GM23338 (cell line): ENCODE measurements around the gene NCBP1. TPM values are rescaled to one million over a fixed set of nuclear protein-coding genes. Genes with fewer than 3 reads are reported as not detected.

Experiments used
- ATAC-seq: fragments of 200-7000 bp; cut with Tn5 transposase; 3 replicates; pipeline ENCODE4 v1.9.1; 2020
- DNase-seq: peaks from one replicate; pipeline ENCODE4 v3.0.0-alpha.2; 2015; ENCODE audit warnings: low spot score
- H2AFZ ChIP-seq: fragments of 200-600 bp; sonication (generic); 2 replicates; pipeline ENCODE4 v1.8.0; 2016; ENCODE audit warnings: antibody characterized with exemption, mild to moderate bottlenecking, moderate library complexity
- H3F3A ChIP-seq: fragments of 200-600 bp; sonication (generic); replicated peaks from 2 replicates; pipeline ENCODE4 v1.8.0; 2017; ENCODE audit warnings: antibody characterized with exemption, mixed run types, low read depth
- H3K27ac ChIP-seq: fragments of 200-600 bp; sonication (generic); 2 replicates; pipeline ENCODE4 v1.6.1; 2016; ENCODE audit warnings: low read depth
- H3K27me3 ChIP-seq: fragments of 200-600 bp; sonication (generic); 2 replicates; pipeline ENCODE4 v1.8.0; 2016; ENCODE audit warnings: mild to moderate bottlenecking, mixed run types, moderate library complexity; ENCODE audit not compliant: insufficient read depth
- H3K36me3 ChIP-seq: fragments of 200-600 bp; sonication (generic); 2 replicates; pipeline ENCODE4 v1.8.0; 2016; ENCODE audit warnings: mild to moderate bottlenecking; ENCODE audit not compliant: insufficient read depth
- H3K4me1 ChIP-seq: fragments of 200-600 bp; sonication (generic); 2 replicates; pipeline ENCODE4 v1.8.0; 2016; ENCODE audit warnings: mild to moderate bottlenecking, moderate library complexity; ENCODE audit not compliant: insufficient read depth
- H3K4me2 ChIP-seq: fragments of 200-600 bp; sonication (generic); 2 replicates; pipeline ENCODE4 v1.7.1; 2017; ENCODE audit warnings: mixed run types
- H3K4me3 ChIP-seq: fragments of 200-600 bp; sonication (generic); 2 replicates; pipeline ENCODE4 v1.6.1; 2016; ENCODE audit warnings: mixed run types
- H3K79me2 ChIP-seq: fragments of 200-600 bp; sonication (generic); replicated peaks from 2 replicates; pipeline ENCODE4 v1.8.0; 2017; ENCODE audit warnings: mild to moderate bottlenecking; ENCODE audit not compliant: insufficient read depth
- H3K9me2 ChIP-seq: fragments of 200-600 bp; sonication (generic); 2 replicates; pipeline ENCODE4 v1.8.0; 2017; ENCODE audit not compliant: insufficient read depth
- H4K20me1 ChIP-seq: fragments of 200-600 bp; sonication (generic); replicated peaks from 2 replicates; pipeline ENCODE4 v1.8.0; 2017; ENCODE audit warnings: mild to moderate bottlenecking; ENCODE audit not compliant: insufficient read depth
- H3K27ac Mint-ChIP-seq: 2 replicates; pipeline ENCODE4 v1.8.0; 2020; ENCODE audit warnings: inconsistent platforms, mild to moderate bottlenecking, moderate library complexity, mixed read lengths
- H3K27me3 Mint-ChIP-seq: 3 replicates; pipeline ENCODE4 v1.8.0; 2022; ENCODE audit warnings: low read depth, mild to moderate bottlenecking, moderate library complexity, mixed read lengths, inconsistent platforms; ENCODE audit not compliant: insufficient read depth, poor library complexity
- H3K36me3 Mint-ChIP-seq: 3 replicates; pipeline ENCODE4 v1.8.0; 2021; ENCODE audit warnings: low read depth, mild to moderate bottlenecking, inconsistent platforms, moderate library complexity, mixed read lengths
- H3K4me1 Mint-ChIP-seq: 3 replicates; pipeline ENCODE4 v1.8.0; 2020; ENCODE audit warnings: mild to moderate bottlenecking, inconsistent platforms, mixed read lengths
- H3K4me3 Mint-ChIP-seq: 3 replicates; pipeline ENCODE4 v1.8.0; 2021; ENCODE audit warnings: moderate library complexity, mild to moderate bottlenecking, inconsistent platforms, mixed read lengths
- H3K9me3 Mint-ChIP-seq: 3 replicates; pipeline ENCODE4 v1.8.0; 2020; ENCODE audit warnings: moderate library complexity, mild to moderate bottlenecking, inconsistent platforms, mixed read lengths
- CREB1 ChIP-seq: fragments of 250-450 bp; sonication (Bioruptor Pico); IDR thresholded peaks from 2 replicates; pipeline ENCODE4 v1.5.0; 2020; ENCODE audit warnings: low read depth, mild to moderate bottlenecking, moderate library complexity
- EZH2 ChIP-seq: fragments of 200-600 bp; sonication (generic); IDR thresholded peaks from one replicate; pipeline ENCODE4 v1.8.0; 2017; ENCODE audit warnings: antibody characterized with exemption, mild to moderate bottlenecking, low read depth; ENCODE audit not compliant: unreplicated experiment
- EZH2phosphoT487 ChIP-seq: fragments of 200-600 bp; sonication (generic); IDR thresholded peaks from one replicate; pipeline ENCODE4 v1.8.1; 2018; ENCODE audit warnings: antibody characterized with exemption; ENCODE audit not compliant: unreplicated experiment
- JUNB ChIP-seq: IDR thresholded peaks from one replicate; pipeline ENCODE4 v1.6.1; 2016; ENCODE audit warnings: antibody characterized with exemption; ENCODE audit not compliant: unreplicated experiment
- NANOG ChIP-seq: IDR thresholded peaks from 2 replicates; pipeline ENCODE4 v1.6.1; 2016; ENCODE audit warnings: antibody characterized with exemption, borderline replicate concordance
- STAT1 ChIP-seq: IDR thresholded peaks from one replicate; pipeline ENCODE4 v1.6.1; 2016; ENCODE audit warnings: antibody characterized with exemption; ENCODE audit not compliant: unreplicated experiment
- polyA plus RNA-seq: library from polyadenylated mRNA; unstranded; fragments of >200 nt; fragmentation: Nextera tagmentation; extraction: Ambion mirVana; gene quantifications from 2 replicates; pipeline ENCODE4 v1.2.1, GENCODE V29; 2016
- total RNA-seq: library from RNA; depleted of rRNA; stranded (reverse); fragments of >200 nt; shearing (Covaris generic); gene quantifications from 2 replicates; pipeline ENCODE4 v1.2.3, GENCODE V29; 2014
- TF ChIP-seq, protein P1 (sequence below): IDR thresholded peaks from one replicate; pipeline ENCODE4 v1.6.1; 2018; ENCODE audit warnings: antibody characterized with exemption; ENCODE audit not compliant: unreplicated experiment
- TF ChIP-seq, protein P2 (sequence below), 2 experiments: fragments of 200-600 bp in 1 of 2; sonication (generic) in 1 of 2; conservative IDR thresholded peaks; 2 replicates each; pipeline versions ENCODE4 v1.5.1 to v1.6.1; 2016 to 2017; ENCODE audit warnings: antibody characterized with exemption in 2 of 2, low read depth in 2 of 2, mild to moderate bottlenecking in 2 of 2, moderate library complexity in 1 of 2
- TF ChIP-seq, protein P3 (sequence below): IDR thresholded peaks from 2 replicates; pipeline ENCODE4 v1.6.1; 2016; ENCODE audit warnings: antibody characterized with exemption

Gene NCBP1
- total and polyA plus RNA-seq, 2 experiments from 2014 or later = 43.9 to 60.2 TPM

DNA sequence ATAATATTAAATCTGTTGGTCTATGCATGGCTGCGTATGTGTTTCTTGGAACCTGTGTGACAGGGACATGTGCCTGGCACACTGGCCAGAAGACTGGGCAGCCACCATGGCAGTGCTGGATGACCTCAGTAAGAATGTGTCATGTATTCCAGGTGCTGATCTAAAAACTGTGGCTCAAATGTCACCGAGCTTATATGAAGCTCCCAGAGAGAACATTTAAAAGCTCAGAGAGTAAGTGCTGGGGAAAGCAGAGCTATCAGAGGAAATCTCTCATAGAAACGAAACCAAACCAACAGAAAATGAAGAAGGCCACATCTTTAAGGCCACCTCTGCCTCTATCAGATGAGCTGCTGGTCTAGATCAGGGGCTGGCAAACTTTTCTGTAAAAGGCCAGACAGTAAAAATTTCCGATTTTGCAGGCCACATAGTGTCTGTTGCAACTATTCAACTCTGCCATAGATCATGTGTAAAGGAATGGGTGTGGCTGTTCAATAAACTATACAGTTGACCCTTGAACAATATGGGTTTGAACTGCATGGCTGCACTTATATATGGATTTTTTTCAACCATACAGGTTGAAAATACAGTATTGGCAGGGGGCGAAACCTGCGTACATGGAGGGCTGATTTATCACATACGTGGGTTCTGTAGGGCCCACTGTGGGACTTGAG lies 32.3 kb upstream of the NCBP1 start:
- peaks cover 45% of the 10 kb centered on the region for H3K36me3 Mint-ChIP-seq
- H3K36me3 ChIP-seq = peaks cover 7% of the 10 kb centered on the region
- peaks cover 4% of the 10 kb centered on the region; the same call in 2 of the 3 replicates for H3K4me1 Mint-ChIP-seq
- H2AFZ ChIP-seq = no peak overlapping the region
- H3F3A ChIP-seq = no peaks in the 10 kb centered on the region
- 0 out of 2 replicates have a peak, but pooled peaks cover 3% of the 10 kb centered on the region for H4K20me1 ChIP-seq
- TF ChIP-seq EZH2 = no peak
- H3K27ac Mint-ChIP-seq = no peak overlapping the region
- no peak for DNase-seq
- no peak overlapping the region for H3K4me2 ChIP-seq
- no peaks in the 10 kb centered on the region for H3K79me2 ChIP-seq
- H3K9me3 Mint-ChIP-seq = no peaks in the 10 kb centered on the region
- no peaks in the 10 kb centered on the region for H3K9me2 ChIP-seq
- H3K4me3 ChIP-seq = no peak overlapping the region
- H3K27me3 Mint-ChIP-seq = no peaks in the 10 kb centered on the region
- H3K27ac ChIP-seq = no peak overlapping the region
- no peaks in the 10 kb centered on the region for H3K27me3 ChIP-seq
- H3K4me1 ChIP-seq = no peaks in the 10 kb centered on the region
- no peak overlapping the region for H3K4me3 Mint-ChIP-seq
- ATAC-seq = no peak

DNA sequence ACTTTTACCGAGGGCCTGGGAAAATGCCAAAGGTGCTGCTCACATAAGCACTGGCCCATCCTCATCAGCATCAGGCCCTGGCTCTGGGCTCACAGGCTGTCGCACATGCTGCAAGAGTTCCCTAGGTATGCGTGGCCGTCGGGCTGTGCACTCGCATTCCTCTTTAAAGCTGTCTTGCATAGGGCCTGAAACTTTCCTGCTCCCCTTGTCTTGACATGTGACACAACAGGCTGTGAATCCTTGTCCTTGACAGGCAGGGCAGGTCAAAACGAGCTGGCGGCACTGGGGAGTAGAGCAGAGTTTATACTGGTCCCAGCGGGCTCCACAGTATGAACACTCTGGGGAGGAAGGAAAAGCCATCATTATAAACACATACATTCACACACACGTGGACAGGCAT lies 31.2 kb upstream of the NCBP1 start:
- H3K4me3 ChIP-seq = no peak overlapping the region
- H3K79me2 ChIP-seq = no peaks in the 10 kb centered on the region
- H3K27me3 ChIP-seq = no peaks in the 10 kb centered on the region
- no peak overlapping the region for H2AFZ ChIP-seq
- no peaks in the 10 kb centered on the region for H3K9me3 Mint-ChIP-seq
- no peaks in the 10 kb centered on the region for H3F3A ChIP-seq
- H3K27ac ChIP-seq = no peak overlapping the region
- peaks cover 7% of the 10 kb centered on the region for H3K36me3 ChIP-seq
- no peak for ATAC-seq
- H3K27ac Mint-ChIP-seq = no peak overlapping the region
- H3K9me2 ChIP-seq = no peaks in the 10 kb centered on the region
- no peak overlapping the region for H3K4me2 ChIP-seq
- H4K20me1 ChIP-seq = 0 out of 2 replicates have a peak, but pooled peaks cover 3% of the 10 kb centered on the region
- TF ChIP-seq NANOG (no peak), EZH2 (no peak)
- no peaks in the 10 kb centered on the region for H3K4me1 ChIP-seq
- peaks cover 4% of the 10 kb centered on the region; the same call in 2 of the 3 replicates for H3K4me1 Mint-ChIP-seq
- H3K27me3 Mint-ChIP-seq = no peaks in the 10 kb centered on the region
- DNase-seq = no peak
- peaks cover 45% of the 10 kb centered on the region for H3K36me3 Mint-ChIP-seq
- no peak overlapping the region for H3K4me3 Mint-ChIP-seq

DNA sequence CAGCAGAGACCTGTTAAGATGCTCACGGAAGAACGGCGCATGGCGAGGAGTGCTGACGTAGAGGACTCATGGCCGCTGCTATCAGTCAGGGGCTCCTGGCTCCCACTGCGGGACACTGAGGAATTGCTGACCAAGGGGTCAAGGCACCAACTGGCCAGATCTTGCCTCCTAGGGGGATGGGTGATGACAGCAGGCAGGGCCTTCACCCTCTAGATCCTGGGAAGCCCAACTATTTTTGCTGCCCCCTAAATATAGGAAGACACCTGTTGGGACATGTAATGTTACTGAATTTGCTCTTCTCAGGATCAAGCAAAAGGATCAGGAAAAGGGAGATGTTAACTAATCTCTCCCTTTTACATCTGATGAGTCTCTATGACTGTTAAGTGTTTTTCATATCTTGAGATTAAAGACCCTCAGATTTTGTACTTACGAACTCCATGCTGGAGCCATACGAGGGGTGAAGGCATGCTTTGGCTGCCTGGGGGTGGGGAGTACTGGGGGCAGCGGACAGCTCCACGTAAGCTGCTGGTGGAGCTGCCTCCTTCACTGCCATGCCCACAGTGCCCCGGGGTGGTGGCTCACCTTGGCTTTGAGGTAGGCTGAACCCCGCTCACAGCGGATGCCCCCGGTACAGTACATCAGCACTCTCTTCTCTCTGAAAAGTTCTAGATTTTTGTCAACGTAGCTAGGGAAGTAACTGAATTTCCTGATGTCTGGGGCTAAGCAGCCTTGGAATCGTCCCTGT lies 28.5 kb upstream of the NCBP1 start:
- peaks cover 7% of the 10 kb centered on the region; the same call in 1 of the 2 replicates for H4K20me1 ChIP-seq
- H3K27me3 ChIP-seq = no peaks in the 10 kb centered on the region
- H3K4me3 ChIP-seq = no peak overlapping the region
- H3K4me1 ChIP-seq = no peaks in the 10 kb centered on the region
- H2AFZ ChIP-seq = no peak overlapping the region
- ATAC-seq (no peak), DNase-seq (no peak)
- Mint-ChIP-seq H3K27me3 (no peaks in the 10 kb centered on the region), H3K36me3 (peaks cover 44% of the 10 kb centered on the region), H3K4me1 (no peaks in the 10 kb centered on the region), H3K27ac (no peak overlapping the region), H3K4me3 (no peak overlapping the region), H3K9me3 (no peaks in the 10 kb centered on the region)
- peaks cover 7% of the 10 kb centered on the region for H3K36me3 ChIP-seq
- H3K27ac ChIP-seq = no peak overlapping the region
- no peak overlapping the region for H3K4me2 ChIP-seq
- H3K79me2 ChIP-seq = no peaks in the 10 kb centered on the region
- H3F3A ChIP-seq = no peaks in the 10 kb centered on the region
- H3K9me2 ChIP-seq = no peaks in the 10 kb centered on the region
- no peak for TF ChIP-seq NANOG
- TF ChIP-seq, protein P1, sequence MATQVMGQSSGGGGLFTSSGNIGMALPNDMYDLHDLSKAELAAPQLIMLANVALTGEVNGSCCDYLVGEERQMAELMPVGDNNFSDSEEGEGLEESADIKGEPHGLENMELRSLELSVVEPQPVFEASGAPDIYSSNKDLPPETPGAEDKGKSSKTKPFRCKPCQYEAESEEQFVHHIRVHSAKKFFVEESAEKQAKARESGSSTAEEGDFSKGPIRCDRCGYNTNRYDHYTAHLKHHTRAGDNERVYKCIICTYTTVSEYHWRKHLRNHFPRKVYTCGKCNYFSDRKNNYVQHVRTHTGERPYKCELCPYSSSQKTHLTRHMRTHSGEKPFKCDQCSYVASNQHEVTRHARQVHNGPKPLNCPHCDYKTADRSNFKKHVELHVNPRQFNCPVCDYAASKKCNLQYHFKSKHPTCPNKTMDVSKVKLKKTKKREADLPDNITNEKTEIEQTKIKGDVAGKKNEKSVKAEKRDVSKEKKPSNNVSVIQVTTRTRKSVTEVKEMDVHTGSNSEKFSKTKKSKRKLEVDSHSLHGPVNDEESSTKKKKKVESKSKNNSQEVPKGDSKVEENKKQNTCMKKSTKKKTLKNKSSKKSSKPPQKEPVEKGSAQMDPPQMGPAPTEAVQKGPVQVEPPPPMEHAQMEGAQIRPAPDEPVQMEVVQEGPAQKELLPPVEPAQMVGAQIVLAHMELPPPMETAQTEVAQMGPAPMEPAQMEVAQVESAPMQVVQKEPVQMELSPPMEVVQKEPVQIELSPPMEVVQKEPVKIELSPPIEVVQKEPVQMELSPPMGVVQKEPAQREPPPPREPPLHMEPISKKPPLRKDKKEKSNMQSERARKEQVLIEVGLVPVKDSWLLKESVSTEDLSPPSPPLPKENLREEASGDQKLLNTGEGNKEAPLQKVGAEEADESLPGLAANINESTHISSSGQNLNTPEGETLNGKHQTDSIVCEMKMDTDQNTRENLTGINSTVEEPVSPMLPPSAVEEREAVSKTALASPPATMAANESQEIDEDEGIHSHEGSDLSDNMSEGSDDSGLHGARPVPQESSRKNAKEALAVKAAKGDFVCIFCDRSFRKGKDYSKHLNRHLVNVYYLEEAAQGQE = no peak
- TF ChIP-seq, protein P2, sequence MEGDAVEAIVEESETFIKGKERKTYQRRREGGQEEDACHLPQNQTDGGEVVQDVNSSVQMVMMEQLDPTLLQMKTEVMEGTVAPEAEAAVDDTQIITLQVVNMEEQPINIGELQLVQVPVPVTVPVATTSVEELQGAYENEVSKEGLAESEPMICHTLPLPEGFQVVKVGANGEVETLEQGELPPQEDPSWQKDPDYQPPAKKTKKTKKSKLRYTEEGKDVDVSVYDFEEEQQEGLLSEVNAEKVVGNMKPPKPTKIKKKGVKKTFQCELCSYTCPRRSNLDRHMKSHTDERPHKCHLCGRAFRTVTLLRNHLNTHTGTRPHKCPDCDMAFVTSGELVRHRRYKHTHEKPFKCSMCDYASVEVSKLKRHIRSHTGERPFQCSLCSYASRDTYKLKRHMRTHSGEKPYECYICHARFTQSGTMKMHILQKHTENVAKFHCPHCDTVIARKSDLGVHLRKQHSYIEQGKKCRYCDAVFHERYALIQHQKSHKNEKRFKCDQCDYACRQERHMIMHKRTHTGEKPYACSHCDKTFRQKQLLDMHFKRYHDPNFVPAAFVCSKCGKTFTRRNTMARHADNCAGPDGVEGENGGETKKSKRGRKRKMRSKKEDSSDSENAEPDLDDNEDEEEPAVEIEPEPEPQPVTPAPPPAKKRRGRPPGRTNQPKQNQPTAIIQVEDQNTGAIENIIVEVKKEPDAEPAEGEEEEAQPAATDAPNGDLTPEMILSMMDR (conservative IDR thresholded peaks at IDR 0.05; ENCODE audit: low read depth in 2 of 2) = no peak
- TF ChIP-seq CREB1 (CRISPR knock-in tag) = no peak
- no peak for TF ChIP-seq STAT1
- TF ChIP-seq EZH2 = no peak
- TF ChIP-seq, protein P3, sequence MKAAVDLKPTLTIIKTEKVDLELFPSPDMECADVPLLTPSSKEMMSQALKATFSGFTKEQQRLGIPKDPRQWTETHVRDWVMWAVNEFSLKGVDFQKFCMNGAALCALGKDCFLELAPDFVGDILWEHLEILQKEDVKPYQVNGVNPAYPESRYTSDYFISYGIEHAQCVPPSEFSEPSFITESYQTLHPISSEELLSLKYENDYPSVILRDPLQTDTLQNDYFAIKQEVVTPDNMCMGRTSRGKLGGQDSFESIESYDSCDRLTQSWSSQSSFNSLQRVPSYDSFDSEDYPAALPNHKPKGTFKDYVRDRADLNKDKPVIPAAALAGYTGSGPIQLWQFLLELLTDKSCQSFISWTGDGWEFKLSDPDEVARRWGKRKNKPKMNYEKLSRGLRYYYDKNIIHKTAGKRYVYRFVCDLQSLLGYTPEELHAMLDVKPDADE = no peak
- no peak for TF ChIP-seq EZH2phosphoT487
- no peak for TF ChIP-seq JUNB
